Measurements from ENCODE around the gene IL17C. TPM values are rescaled to one million over a fixed set of nuclear protein-coding genes. Genes with fewer than 3 reads are reported as not detected.

IL17C gene
- total and polyA plus RNA-seq, 4 donors, result not detected

DNA sequence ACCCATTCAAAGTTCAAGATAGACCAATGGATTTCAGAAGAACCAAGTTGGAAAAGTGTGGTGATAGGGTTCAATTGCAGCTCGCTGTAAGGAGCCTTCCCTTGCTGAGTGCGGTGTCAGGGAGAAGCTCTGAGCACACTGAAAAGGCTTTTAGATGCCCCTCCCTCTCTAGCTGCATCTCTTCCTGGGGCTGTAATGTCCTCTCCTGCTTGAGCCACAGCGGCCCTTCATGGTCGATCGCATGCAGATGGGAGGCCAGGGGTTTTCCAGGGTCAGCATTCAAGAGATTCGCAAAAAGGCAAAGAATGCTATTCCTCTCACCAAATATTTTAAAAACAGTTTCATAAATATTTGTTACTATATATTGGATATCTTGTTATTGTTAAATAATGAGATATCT, 44.5 kb upstream of the IL17C start:
- Histone ChIP-seq H3K27ac (ENCODE audit: low read depth in 1 of 2, low read length in 2 of 2) (no peak overlapping the region), H3K27me3 (ENCODE audit: control insufficient read depth in 4 of 4, insufficient read depth in 4 of 4, low read length in 3 of 4) (no peaks in the 10 kb centered on the region), H3K9ac (ENCODE audit: low read depth in 1 of 2, low read length in 2 of 2) (no peak overlapping the region), H3K4me3 (ENCODE audit: low read depth in 1 of 3, low read length in 3 of 3) (no peak overlapping the region), H3K4me1 (ENCODE audit: control insufficient read depth in 4 of 4, insufficient read depth in 4 of 4, low read length in 3 of 4) (peaks cover 0 to 13% (median 11%) of the 10 kb centered on the region in 4 donors), H3K9me3 (ENCODE audit: control insufficient read depth in 4 of 4, low read length in 3 of 4) (no peaks in the 10 kb centered on the region), H3K36me3 (ENCODE audit: control insufficient read depth in 4 of 4, insufficient read depth in 3 of 4, low read depth in 1 of 4, low read length in 3 of 4) (peaks cover 0 to 22% (median 12%) of the 10 kb centered on the region in 4 donors)
- WGBS, result 91% methylated on average over 6 of the region's 6 CpGs
- no peak for DNase-seq (ENCODE audit: low spot score)
- no peak for TF ChIP-seq FOXA2 (IDR thresholded peaks at IDR 0.05)
- TF ChIP-seq NR2F2 (IDR thresholded peaks at IDR 0.05), result no peak

GRCh38 chr16:88595101-88595500, 43.3 kb upstream of the IL17C start:
- Histone ChIP-seq H3K27me3 (ENCODE audit: control insufficient read depth in 4 of 4, insufficient read depth in 4 of 4, low read length in 3 of 4) (no peaks in the 10 kb centered on the region), H3K36me3 (ENCODE audit: control insufficient read depth in 4 of 4, insufficient read depth in 3 of 4, low read depth in 1 of 4, low read length in 3 of 4) (peaks cover 4 to 10% (median 9%) of the 10 kb centered on the region in 4 donors), H3K27ac (ENCODE audit: low read depth in 1 of 2, low read length in 2 of 2) (no peak overlapping the region), H3K9ac (ENCODE audit: low read depth in 1 of 2, low read length in 2 of 2) (no peak overlapping the region), H3K9me3 (ENCODE audit: control insufficient read depth in 4 of 4, low read length in 3 of 4) (no peaks in the 10 kb centered on the region), H3K4me3 (ENCODE audit: low read depth in 1 of 3, low read length in 3 of 3) (no peak overlapping the region), H3K4me1 (ENCODE audit: control insufficient read depth in 4 of 4, insufficient read depth in 4 of 4, low read length in 3 of 4) (peaks cover 0 to 22% (median 14%) of the 10 kb centered on the region in 4 donors)
- DNase-seq (ENCODE audit: low spot score), result no peak
- WGBS, result 89% methylated on average over 6 of the region's 6 CpGs
- no peak for TF ChIP-seq HNF4G (IDR thresholded peaks at IDR 0.05)
- no peak for TF ChIP-seq YY1 (IDR thresholded peaks at IDR 0.05)
- TF ChIP-seq, protein P1, sequence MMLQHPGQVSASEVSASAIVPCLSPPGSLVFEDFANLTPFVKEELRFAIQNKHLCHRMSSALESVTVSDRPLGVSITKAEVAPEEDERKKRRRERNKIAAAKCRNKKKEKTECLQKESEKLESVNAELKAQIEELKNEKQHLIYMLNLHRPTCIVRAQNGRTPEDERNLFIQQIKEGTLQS (IDR thresholded peaks at IDR 0.05), result no peak
- no peak for TF ChIP-seq FOXA1 (IDR thresholded peaks at IDR 0.05)
- TF ChIP-seq FOXA2 (IDR thresholded peaks at IDR 0.05), result no peak
- no peak for TF ChIP-seq HNF4A (conservative IDR thresholded peaks at IDR 0.05)
- no peak for TF ChIP-seq EGR1 (IDR thresholded peaks at IDR 0.05; ENCODE audit: low read depth in 2 of 2)
- no peak for TF ChIP-seq TAF1 (conservative IDR thresholded peaks at IDR 0.05)
- TF ChIP-seq RXRA (IDR thresholded peaks at IDR 0.05), result no peak
- TF ChIP-seq ZBTB33 (IDR thresholded peaks at IDR 0.05), result no peak
- no peak for TF ChIP-seq GABPA (IDR thresholded peaks at IDR 0.05 in 1 of 2, conservative IDR thresholded peaks at IDR 0.05 in 1 of 2)

DNA sequence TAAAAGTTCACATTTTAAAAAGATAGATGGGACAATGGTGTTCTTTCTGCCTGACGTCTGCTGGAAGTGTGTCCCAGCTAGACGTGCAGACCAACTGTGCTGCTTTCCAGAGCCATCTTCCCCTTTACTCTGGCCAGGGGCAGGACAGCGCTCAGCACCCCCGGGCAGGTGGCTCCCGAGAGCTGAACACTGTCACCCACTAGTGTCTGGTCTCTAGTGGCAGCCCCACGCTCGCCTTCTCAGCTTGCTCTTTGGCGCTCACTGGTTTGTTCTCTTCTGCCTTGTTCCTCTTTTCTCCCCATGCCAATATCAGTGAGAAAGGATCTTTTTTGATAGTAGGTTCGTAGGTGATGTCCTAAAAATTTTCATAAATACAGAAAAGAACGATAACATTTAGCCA, 42.5 kb upstream of the IL17C start:
- H3K9ac ChIP-seq (ENCODE audit: low read depth in 1 of 2, low read length in 2 of 2), result no peak overlapping the region
- DNase-seq (ENCODE audit: low spot score), result no peak
- 93% methylated on average over 10 of the region's 10 CpGs for WGBS
- no peaks in the 10 kb centered on the region for H3K27me3 ChIP-seq (ENCODE audit: control insufficient read depth in 4 of 4, insufficient read depth in 4 of 4, low read length in 3 of 4)
- no peak overlapping the region for H3K27ac ChIP-seq (ENCODE audit: low read depth in 1 of 2, low read length in 2 of 2)
- H3K9me3 ChIP-seq (ENCODE audit: control insufficient read depth in 4 of 4, low read length in 3 of 4), result no peaks in the 10 kb centered on the region
- peaks cover 0 to 28% (median 19%) of the 10 kb centered on the region in 4 donors for H3K4me1 ChIP-seq (ENCODE audit: control insufficient read depth in 4 of 4, insufficient read depth in 4 of 4, low read length in 3 of 4)
- TF ChIP-seq RXRA (IDR thresholded peaks at IDR 0.05) (no peak), TAF1 (conservative IDR thresholded peaks at IDR 0.05) (no peak), YY1 (IDR thresholded peaks at IDR 0.05) (no peak), RAD21 (IDR thresholded peaks at IDR 0.05) (no peak), MAX (IDR thresholded peaks at IDR 0.05) (no peak), FOXA1 (IDR thresholded peaks at IDR 0.05) (no peak), REST (IDR thresholded peaks at IDR 0.05) (no peak), HNF4G (IDR thresholded peaks at IDR 0.05) (no peak), GABPA (IDR thresholded peaks at IDR 0.05 in 1 of 2, conservative IDR thresholded peaks at IDR 0.05 in 1 of 2) (no peak)
- TF ChIP-seq, protein P1 (IDR thresholded peaks at IDR 0.05), result no peak
- TF ChIP-seq, protein P2, sequence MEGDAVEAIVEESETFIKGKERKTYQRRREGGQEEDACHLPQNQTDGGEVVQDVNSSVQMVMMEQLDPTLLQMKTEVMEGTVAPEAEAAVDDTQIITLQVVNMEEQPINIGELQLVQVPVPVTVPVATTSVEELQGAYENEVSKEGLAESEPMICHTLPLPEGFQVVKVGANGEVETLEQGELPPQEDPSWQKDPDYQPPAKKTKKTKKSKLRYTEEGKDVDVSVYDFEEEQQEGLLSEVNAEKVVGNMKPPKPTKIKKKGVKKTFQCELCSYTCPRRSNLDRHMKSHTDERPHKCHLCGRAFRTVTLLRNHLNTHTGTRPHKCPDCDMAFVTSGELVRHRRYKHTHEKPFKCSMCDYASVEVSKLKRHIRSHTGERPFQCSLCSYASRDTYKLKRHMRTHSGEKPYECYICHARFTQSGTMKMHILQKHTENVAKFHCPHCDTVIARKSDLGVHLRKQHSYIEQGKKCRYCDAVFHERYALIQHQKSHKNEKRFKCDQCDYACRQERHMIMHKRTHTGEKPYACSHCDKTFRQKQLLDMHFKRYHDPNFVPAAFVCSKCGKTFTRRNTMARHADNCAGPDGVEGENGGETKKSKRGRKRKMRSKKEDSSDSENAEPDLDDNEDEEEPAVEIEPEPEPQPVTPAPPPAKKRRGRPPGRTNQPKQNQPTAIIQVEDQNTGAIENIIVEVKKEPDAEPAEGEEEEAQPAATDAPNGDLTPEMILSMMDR (IDR thresholded peaks at IDR 0.05; ENCODE audit: low read depth, low read length, missing input control), result no peak
- H3K36me3 ChIP-seq (ENCODE audit: control insufficient read depth in 4 of 4, insufficient read depth in 3 of 4, low read depth in 1 of 4, low read length in 3 of 4), result peaks cover 4 to 13% (median 11%) of the 10 kb centered on the region in 4 donors
- H3K4me3 ChIP-seq (ENCODE audit: low read depth in 1 of 3, low read length in 3 of 3), result no peak overlapping the region
